Gastrocnemius medialis (tissue), 4 donors: ENCODE data around the gene AKAP8L.

ENCODE experiments used
- POLR2A ChIP-seq, 2 donors: fragments of 450-650 bp; IDR thresholded peaks; one replicate each; pipeline ENCODE4 v1.6.1; 2017; ENCODE audit warnings: antibody characterized with exemption in 2 of 2, mild to moderate bottlenecking in 2 of 2, moderate library complexity in 2 of 2
- TF ChIP-seq, protein P1 (sequence below), 5 experiments: fragments of 450-650 bp in 3 of 5; fragments of 200-600 bp in 2 of 5; sonication (generic) in 2 of 5; IDR thresholded peaks in 4 of 5; conservative IDR thresholded peaks in 1 of 5; 1 replicate in 4 of 5; 2 replicates in 1 of 5; pipeline ENCODE4 v1.5.1; 2016 to 2019; ENCODE audit warnings: antibody characterized with exemption in 5 of 5, mild to moderate bottlenecking in 3 of 5, moderate library complexity in 3 of 5

DNA sequence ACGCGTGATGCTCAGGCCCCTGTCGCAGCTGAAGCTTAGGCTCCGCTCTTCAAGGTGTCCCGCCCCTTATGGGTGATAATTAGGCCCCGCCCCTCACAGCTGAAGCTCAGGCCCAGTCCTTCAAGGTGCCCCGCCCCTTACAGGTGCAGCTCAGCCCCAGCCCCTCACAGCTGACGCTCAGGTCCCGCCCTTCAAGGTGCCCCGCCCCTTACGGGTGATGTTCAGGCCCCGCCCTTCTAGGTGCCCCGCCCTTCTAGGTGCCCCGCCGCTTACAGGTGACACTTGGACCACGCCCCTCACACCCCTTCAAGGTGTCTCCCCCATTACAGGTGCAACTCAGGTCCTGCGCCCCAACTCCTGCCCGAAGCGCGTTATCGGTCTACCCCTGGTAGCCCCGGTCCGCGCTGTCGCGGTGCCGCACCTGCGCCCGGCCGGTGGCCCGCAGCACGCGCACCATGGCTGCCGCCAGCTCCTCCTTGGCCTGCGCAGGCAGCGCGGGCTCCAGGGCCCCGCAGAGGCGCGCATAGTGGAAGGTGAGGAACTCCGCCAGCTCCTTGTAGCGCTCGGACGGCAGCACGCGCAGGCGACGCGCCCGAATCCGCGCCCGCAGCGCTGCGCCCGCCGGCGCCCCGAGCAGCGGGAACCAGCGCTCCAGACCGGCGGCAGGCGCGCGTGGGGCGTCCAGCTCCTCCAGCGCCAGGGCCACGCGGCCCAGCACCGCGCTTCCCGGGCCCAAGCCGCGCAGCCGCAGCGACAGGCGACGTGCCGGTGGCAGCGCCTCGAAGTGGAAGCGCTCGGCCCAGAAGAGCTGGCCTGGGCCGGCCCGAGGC is 38.3 kb upstream of the AKAP8L start:
- TF ChIP-seq, protein P1, sequence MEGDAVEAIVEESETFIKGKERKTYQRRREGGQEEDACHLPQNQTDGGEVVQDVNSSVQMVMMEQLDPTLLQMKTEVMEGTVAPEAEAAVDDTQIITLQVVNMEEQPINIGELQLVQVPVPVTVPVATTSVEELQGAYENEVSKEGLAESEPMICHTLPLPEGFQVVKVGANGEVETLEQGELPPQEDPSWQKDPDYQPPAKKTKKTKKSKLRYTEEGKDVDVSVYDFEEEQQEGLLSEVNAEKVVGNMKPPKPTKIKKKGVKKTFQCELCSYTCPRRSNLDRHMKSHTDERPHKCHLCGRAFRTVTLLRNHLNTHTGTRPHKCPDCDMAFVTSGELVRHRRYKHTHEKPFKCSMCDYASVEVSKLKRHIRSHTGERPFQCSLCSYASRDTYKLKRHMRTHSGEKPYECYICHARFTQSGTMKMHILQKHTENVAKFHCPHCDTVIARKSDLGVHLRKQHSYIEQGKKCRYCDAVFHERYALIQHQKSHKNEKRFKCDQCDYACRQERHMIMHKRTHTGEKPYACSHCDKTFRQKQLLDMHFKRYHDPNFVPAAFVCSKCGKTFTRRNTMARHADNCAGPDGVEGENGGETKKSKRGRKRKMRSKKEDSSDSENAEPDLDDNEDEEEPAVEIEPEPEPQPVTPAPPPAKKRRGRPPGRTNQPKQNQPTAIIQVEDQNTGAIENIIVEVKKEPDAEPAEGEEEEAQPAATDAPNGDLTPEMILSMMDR (IDR thresholded peaks at IDR 0.05 in 4 of 5, conservative IDR thresholded peaks at IDR 0.05 in 1 of 5): no peak
- no peak for TF ChIP-seq POLR2A (IDR thresholded peaks at IDR 0.05)
